Measurements from ENCODE around the gene HSFX2.
"Not testable (repeated sequence)": the region's sequence is repeated elsewhere in the genome, so short reads cannot be mapped to it uniquely, and the experiment has no call there.

HSFX2 gene

GRCh38 chrX:149587359-149587758, 7.8 kb downstream of the HSFX2 start, which contains the start of gene MAGEA9B:
Gene MAGEA9B (minus strand): TSS chrX:149587459. CDS start chrX:149583179, 4,280 bp downstream.
- DNase-seq (ENCODE audit: low read depth): not testable (repeated sequence)

DNA sequence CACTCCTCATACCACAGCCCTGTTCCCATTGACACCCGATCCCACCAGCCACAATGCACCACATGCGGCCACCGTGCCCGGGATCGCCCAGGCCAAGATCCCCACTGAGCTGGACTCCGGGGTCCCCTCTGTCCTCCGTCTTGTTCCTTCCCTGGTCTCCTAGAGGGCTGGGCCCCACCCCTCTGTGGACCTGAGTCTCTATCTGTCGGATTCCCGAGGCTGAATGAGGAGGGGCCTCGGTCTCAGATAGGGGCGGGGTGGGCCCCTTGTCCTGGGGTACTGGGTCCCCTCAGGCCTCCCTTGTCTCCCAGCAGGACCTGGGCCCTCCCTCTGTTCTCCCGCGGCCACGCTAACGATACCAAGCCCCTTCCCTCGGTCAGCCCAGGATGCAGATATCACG, 9.5 kb downstream of the HSFX2 start:
- DNase-seq (ENCODE audit: low read depth): not testable (repeated sequence)

GRCh38 chrX:149573456-149573855, 21.7 kb downstream of the HSFX2 start:
- DNase-seq (ENCODE audit: low read depth): not testable (repeated sequence)

GRCh38 chrX:149572743-149573142, 22.4 kb downstream of the HSFX2 start:
- no peak for DNase-seq (ENCODE audit: low read depth)

GRCh38 chrX:149571770-149572169, 23.3 kb downstream of the HSFX2 start:
- DNase-seq (ENCODE audit: low read depth): no peak

GRCh38 chrX:149570668-149571067, 24.4 kb downstream of the HSFX2 start:
- DNase-seq (ENCODE audit: low read depth): no peak

DNA sequence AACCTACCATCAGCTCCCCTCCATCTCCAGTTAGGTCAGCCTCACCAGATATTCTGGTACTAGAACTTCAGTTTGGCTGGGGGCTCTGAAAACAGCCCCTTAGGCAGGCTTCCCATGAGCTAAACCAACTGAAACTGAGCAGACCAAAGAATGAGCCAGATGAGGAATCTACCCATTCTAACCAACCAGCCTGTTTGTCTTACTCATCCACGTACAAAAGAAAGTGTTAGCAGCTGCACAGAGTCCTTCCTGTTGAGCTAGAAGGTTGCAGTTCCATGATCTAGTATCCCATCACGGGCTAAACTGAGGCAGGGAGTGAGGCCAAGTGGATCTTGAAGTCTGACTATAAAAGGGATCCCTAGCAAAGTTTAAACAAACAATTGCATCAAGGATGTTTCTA, 25.3 kb downstream of the HSFX2 start:
- no peak for DNase-seq (ENCODE audit: low read depth)

DNA sequence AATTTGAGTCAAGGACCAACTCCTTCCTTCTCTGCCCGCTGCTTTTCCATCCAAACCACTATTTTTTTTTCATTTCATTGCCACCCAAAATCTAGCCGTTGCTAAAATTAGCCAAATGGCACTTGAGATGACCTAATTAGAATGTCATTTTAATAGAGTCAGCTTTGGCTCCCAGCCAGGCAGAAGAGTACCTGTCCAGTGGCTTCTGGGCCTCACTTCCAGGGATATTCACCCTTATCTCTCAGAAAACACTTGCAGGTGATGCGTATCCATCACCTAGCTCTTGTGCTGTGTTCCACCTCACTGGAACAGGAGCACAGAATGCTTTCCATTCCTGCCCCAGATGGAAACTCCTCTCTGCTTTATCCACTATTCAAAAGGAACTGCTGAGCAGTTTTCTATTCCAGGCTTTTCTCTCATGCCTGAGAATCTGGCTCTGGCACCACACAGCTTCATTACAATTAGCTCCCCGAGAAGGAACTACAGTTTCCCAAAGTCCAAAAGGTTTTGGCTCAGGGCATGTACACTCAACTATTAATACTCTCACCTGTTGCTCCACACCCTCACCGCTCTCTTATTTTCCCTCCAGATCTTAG, 26.3 kb downstream of the HSFX2 start:
- no peak for DNase-seq (ENCODE audit: low read depth)

GRCh38 chrX:149567621-149568417, 27.3 kb downstream of the HSFX2 start:
- DNase-seq (ENCODE audit: low read depth): no peak

DNA sequence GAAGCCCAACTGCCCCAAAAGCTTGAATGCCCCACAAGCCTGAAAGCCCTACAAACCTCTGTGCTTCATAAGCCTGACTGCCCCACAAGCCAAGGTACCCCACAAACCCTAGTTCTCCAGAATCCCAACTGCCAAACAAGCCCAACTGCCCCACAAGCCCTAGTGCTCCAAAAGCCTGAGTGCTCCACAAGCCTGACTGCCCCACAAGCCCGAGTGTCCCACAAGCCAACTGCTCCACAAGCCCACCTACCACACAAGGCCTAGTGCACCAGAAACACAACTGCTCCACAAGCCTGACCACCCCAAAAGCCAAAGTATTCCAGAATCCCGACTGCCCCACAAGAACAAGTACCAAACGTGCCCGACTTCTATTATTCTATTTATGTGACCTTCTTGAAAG, 31.8 kb downstream of the HSFX2 start:
- no peak for DNase-seq (ENCODE audit: low read depth)

DNA sequence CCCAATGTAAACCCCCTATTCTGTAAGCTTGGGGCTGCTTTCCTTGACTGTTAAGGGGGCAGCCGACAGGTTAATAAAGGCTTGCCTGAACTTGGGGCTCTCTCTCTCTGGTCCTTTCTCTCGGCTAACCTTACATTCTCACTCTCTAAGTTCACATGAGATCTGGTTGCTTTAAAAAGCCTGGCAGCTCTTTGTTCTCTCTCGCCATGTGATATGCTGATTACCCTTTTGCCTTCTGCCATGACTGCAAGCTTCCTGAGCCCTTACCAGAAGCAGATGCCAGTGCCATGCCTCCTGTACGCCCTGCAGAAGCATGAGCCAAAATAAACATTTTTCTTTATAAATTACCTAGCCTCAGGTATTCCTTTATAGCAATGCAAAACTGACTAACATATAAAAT, 39.9 kb downstream of the HSFX2 start:
- DNase-seq (ENCODE audit: low read depth): not testable (repeated sequence)

- DNase-seq (ENCODE audit: low read depth): not testable (repeated sequence)
Measured at GRCh38 chrX:149551939-149552248, 43.2 kb downstream of the HSFX2 start.

- not testable (repeated sequence) for DNase-seq (ENCODE audit: low read depth)
Measured at GRCh38 chrX:149551245-149551938, 43.7 kb downstream of the HSFX2 start.

DNA sequence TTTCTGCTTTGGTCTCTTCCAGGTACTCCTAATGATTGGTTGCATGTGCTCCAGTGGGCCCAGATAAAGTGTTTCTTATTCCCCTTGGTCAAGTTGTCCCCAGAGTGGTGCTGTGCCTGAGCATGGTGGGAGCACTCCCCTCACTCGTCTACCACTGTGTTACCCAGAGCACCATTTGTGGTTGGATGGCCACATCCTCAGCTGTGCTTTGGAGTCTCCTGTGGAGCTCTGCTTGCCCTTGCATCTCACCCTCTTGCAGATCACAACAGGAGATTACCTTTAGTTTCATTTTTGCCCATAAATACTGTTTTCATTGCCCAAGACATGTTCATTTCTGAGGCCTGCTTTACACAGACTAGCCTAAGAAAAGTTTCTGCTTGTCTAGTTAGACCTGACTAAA, 44.7 kb downstream of the HSFX2 start:
- not testable (repeated sequence) for DNase-seq (ENCODE audit: low read depth)

GRCh38 chrX:149549701-149550100, 45.4 kb downstream of the HSFX2 start, which contains the start of gene HSFX3:
Gene HSFX3 (minus strand): TSS chrX:149549924. CDS start chrX:149549852, 72 bp downstream.
- DNase-seq (ENCODE audit: low read depth): not testable (repeated sequence)

DNA sequence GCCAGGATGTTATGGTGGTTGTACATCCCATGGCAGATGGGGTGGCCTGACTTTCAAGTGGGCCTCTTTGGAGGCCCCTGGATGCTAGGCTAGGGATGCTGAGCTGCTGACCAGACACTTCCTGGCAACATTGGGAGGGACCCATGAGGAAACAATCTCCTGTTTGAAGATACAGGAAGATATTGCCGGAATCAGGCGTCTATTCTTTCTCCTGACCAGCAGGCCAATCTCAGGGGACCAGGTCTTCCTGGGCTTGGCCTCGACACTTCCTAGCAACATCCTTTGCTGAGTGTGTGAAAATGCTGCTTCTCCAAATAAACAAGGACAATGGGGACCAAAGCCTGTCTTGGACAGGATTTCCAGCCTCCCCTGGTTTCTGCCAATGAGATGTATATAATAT, 47.3 kb downstream of the HSFX2 start:
- not testable (repeated sequence) for DNase-seq (ENCODE audit: low read depth)

DNA sequence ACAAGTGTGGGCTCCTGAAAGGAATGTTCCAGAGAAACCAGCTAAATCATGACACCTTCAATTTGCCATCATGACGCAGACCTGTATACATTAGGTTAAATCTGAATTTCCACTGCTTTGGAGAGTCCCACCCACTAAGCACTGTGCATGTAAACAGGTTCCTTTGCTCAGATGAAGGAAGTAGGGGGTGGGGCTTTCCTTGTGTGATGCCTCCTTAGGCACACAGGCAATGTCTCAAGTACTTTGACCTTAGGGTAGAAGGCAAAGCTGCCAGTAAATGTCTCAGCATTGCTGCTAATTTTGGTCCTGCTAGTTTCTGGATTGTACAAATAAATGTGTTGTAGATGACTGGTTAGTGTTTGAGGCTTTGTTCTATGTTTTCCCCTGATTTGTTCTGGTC, 48.2 kb downstream of the HSFX2 start:
- not testable (repeated sequence) for DNase-seq (ENCODE audit: low read depth)

DNA sequence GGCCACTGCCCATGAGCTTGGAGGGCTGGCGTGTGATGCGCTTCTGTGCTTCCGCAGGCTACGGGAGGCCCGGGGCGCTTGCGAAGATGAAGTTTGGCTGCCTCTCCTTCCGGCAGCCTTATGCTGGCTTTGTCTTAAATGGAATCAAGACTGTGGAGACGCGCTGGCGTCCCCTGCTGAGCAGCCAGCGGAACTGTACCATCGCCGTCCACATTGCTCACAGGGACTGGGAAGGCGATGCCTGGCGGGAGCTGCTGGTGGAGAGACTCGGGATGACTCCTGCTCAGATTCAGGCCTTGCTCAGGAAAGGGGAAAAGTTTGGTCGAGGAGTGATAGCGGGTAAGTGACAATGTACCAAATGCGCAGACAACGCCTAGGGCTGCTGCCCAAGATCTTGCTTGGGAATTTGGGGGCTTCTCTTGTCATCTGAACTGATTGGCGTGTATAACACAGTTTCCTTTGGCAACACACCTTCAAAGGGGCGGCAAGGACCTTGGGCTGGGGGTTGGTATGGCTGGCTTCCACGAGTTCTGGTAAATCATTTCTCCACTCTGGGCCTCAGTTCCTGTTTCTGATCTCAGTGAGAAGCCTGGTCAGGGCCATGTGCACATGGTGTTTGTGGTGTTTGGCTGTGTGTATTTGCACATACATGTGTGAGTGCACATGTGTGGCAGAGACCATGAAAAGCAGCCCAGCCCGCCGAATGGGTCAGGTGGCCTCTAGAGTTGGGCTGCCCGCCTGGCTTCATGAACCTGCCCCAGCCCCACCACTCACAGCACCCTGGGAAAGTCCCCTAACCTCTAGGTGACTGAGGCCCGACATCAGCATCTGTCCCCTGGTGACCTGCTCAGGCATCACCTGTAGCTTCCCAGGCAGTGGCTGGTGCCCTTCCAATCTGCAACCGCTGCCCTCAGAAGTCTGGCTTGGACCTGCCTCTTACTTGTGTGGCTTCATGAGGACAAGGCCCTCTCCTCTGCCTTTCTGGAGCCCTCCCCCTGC, 49.3 kb downstream of the HSFX2 start:
- DNase-seq (ENCODE audit: low read depth): not testable (repeated sequence)

Measured in stimulated activated CD4-positive, alpha-beta T cell treated with anti-CD3 and anti-CD28 coated beads, Interleukin-2, amount 100 ng/mL, for 4 hours (primary cell).